ENCODE results near the gene HSD17B4. TPM values are rescaled to one million over a fixed set of nuclear protein-coding genes. Genes with fewer than 3 reads are reported as not detected.

The HSD17B4 gene
- total RNA-seq, 1 experiment from 2014 or later, result 269 TPM

GRCh38 chr5:119406551-119407110 is 45.7 kb upstream of the HSD17B4 start:
- Histone ChIP-seq H3K4me2 (ENCODE audit: insufficient read depth, insufficient read length, low read length) (no peak overlapping the region), H3K9me3 (ENCODE audit: control insufficient read depth, low read depth, low read length) (no peaks in the 10 kb centered on the region), H3K4me1 (ENCODE audit: insufficient read depth, low read length) (peaks cover 3% of the 10 kb centered on the region; the same call in 1 of the 2 replicates), H3K27me3 (ENCODE audit: insufficient read depth, low read length) (no peaks in the 10 kb centered on the region), H3K9ac (ENCODE audit: extremely low read depth, insufficient read length, low read length) (no peak overlapping the region), H3K79me2 (ENCODE audit: insufficient read depth, low read length) (no peaks in the 10 kb centered on the region), H4K5ac (ENCODE audit: insufficient read length, low read depth, low read length) (no peak overlapping the region), H4K91ac (ENCODE audit: insufficient read length, low read depth, low read length) (no peak overlapping the region), H2AFZ (ENCODE audit: low read length) (no peak overlapping the region), H2BK15ac (ENCODE audit: low read depth, low read length) (no peak overlapping the region), H3K79me1 (ENCODE audit: insufficient read depth, low read depth, low read length, poor library complexity, severe bottlenecking) (no peaks in the 10 kb centered on the region), H3K23ac (ENCODE audit: insufficient read length, low read depth, low read length) (no peak overlapping the region), H3K18ac (ENCODE audit: insufficient read length, low read depth, low read length) (no peak overlapping the region), H3T11ph (ENCODE audit: low read length) (no peak overlapping the region), H3K23me2 (ENCODE audit: insufficient read length, low read depth, low read length, poor library complexity, severe bottlenecking) (no peaks in the 10 kb centered on the region), H3K14ac (ENCODE audit: insufficient read depth, low read length) (no peak overlapping the region), H3K27ac (ENCODE audit: insufficient read length, low read depth, low read length) (no peak overlapping the region), H3K4ac (ENCODE audit: low read depth, low read length) (no peak overlapping the region), H2BK120ac (ENCODE audit: low read depth, low read length, poor library complexity, severe bottlenecking) (no peak overlapping the region), H2BK5ac (ENCODE audit: insufficient read length, low read length) (no peak overlapping the region), H2BK20ac (ENCODE audit: low read depth, low read length, poor library complexity, severe bottlenecking) (no peak overlapping the region), H4K8ac (replicated peaks; ENCODE audit: insufficient read length, low read depth, low read length) (no peak overlapping the region), H4K20me1 (ENCODE audit: control insufficient read depth, insufficient read depth, insufficient read length) (no peaks in the 10 kb centered on the region), H2BK12ac (ENCODE audit: insufficient read length, low read depth, low read length) (no peak overlapping the region), H3K56ac (ENCODE audit: insufficient read length, low read depth, low read length) (no peak overlapping the region), H2AK5ac (ENCODE audit: insufficient read length, low read length) (no peak overlapping the region)
- WGBS (ENCODE audit: extremely low coverage, insufficient read length, low lambda C conversion rate), result no CpG with 5 or more reads among the region's 5 CpGs
- H3K36me3 Mint-ChIP-seq (ENCODE audit: insufficient read depth in 1 of 3, low read depth in 3 of 3), result no peaks in the 10 kb centered on the region
- H3K9me3 Mint-ChIP-seq, result no peaks in the 10 kb centered on the region; a peak in 1 of 5 replicates
- no peak overlapping the region for H3K27ac Mint-ChIP-seq
- DNase-seq, result no peak
- H3K4me3 Mint-ChIP-seq, result no peak overlapping the region
- H3K27me3 Mint-ChIP-seq (ENCODE audit: low read depth), result 0 out of 2 replicates have a peak, but pooled peaks cover 2% of the 10 kb centered on the region
- TF ChIP-seq CTCF (conservative IDR thresholded peaks at IDR 0.05), result no peak
- peaks cover 30% of the 10 kb centered on the region in 2 experiments for H3K4me1 Mint-ChIP-seq

All from H9 (cell line).